BLaER1 treated with 17β-estradiol and CSF1 and Interleukin-3, amounts not matched to agents 10 nM and 100 nM (cell line): ENCODE measurements around the gene SYT9.

Source experiments
- H3K27ac ChIP-seq, 11 experiments: shearing (Covaris generic); formaldehyde crosslinking; 2 replicates each; pipeline ENCODE4 v1.8.1; 2022
- H3K27me3 ChIP-seq, 11 experiments: shearing (Covaris generic); formaldehyde crosslinking; 2 replicates each; pipeline ENCODE4 v1.8.1; 2022
- H3K36me3 ChIP-seq, 11 experiments: shearing (Covaris generic); formaldehyde crosslinking; 2 replicates each; pipeline ENCODE4 v1.8.1; 2022
- H3K4me1 ChIP-seq, 10 experiments: shearing (Covaris generic); formaldehyde crosslinking; 2 replicates each; pipeline ENCODE4 v1.8.1; 2022
- H3K4me2 ChIP-seq, 11 experiments: shearing (Covaris generic); formaldehyde crosslinking; 2 replicates each; pipeline ENCODE4 v1.8.1; 2022
- H3K4me3 ChIP-seq, 10 experiments: shearing (Covaris generic); formaldehyde crosslinking; 2 replicates each; pipeline ENCODE4 v1.8.1; 2022
- H3K9ac ChIP-seq, 11 experiments: shearing (Covaris generic); formaldehyde crosslinking; 2 replicates each; pipeline ENCODE4 v1.8.1; 2022
- H3K9me3 ChIP-seq, 11 experiments: shearing (Covaris generic); formaldehyde crosslinking; replicated peaks in 1 of 11; 2 replicates each; pipeline ENCODE4 v1.8.1; 2022
- H4K20me1 ChIP-seq, 11 experiments: shearing (Covaris generic); formaldehyde crosslinking; 2 replicates each; pipeline ENCODE4 v1.8.1; 2022
- Cebpa-rat ChIP-seq, 11 experiments: shearing (Covaris generic); IDR thresholded peaks; 2 replicates each; pipeline ENCODE4 v1.8.1; 2022

Gene SYT9

DNA sequence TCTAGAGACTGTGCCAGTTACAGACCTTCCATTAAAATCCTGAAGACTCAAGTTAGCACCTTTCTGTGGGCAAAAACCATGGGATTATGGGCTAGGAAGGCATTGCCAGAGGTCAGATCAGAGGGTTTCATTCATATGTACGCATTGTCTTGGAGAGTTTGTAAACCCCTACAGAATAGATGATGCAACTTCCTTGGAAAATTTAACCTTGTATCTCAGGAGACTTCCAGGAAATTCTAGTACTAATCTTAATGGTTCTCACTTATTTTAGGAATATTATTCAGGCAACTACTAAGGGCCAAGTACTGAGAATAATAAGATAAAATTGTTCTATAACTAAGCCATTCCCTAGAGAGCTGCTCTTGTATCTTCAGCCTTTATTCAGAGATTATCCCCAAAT lies 240.5 kb downstream of the SYT9 start:
- Histone ChIP-seq H4K20me1 (no peaks in the 10 kb centered on the region), H3K27ac (no peak overlapping the region), H3K4me3 (no peak overlapping the region), H3K4me2 (no peak overlapping the region; a peak in 1 of 22 replicates), H3K4me1 (peaks cover 10 to 41% (median 13%) of the 10 kb centered on the region in 10 experiments; a peak in 16 of 20 replicates), H3K27me3 (no peaks in the 10 kb centered on the region), H3K9me3 (no peaks in the 10 kb centered on the region), H3K36me3 (no peaks in the 10 kb centered on the region), H3K9ac (no peak overlapping the region)
- no peak for TF ChIP-seq Cebpa-rat (IDR thresholded peaks at IDR 0.05)

DNA sequence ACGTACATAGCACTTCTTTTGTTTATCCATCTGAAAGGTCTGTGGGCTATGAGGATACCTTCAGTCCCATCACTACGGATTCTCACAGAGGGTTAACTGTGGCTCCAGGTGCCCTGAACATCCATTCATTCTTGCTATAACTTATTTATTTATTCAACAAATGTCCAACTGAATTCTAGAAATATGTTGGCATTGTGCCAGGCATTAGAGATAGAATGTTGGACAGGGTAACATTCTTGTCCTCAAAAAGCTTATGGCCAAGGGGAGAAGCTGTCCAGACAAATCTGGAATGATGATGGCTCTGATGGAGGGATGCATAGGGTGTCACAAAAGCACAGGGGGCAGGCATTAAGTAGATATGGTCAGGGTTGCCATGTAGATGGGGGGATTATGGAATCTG lies 242.0 kb downstream of the SYT9 start:
- H3K27me3 ChIP-seq = no peaks in the 10 kb centered on the region
- no peak overlapping the region for H3K4me3 ChIP-seq
- H3K4me2 ChIP-seq = no peak overlapping the region
- no peak overlapping the region for H3K27ac ChIP-seq
- no peaks in the 10 kb centered on the region for H4K20me1 ChIP-seq
- H3K4me1 ChIP-seq = peaks cover 10 to 55% (median 13%) of the 10 kb centered on the region in 10 experiments; a peak in 16 of 20 replicates
- no peak overlapping the region for H3K9ac ChIP-seq
- no peak for TF ChIP-seq Cebpa-rat (IDR thresholded peaks at IDR 0.05)
- H3K36me3 ChIP-seq = no peaks in the 10 kb centered on the region
- no peaks in the 10 kb centered on the region for H3K9me3 ChIP-seq

DNA sequence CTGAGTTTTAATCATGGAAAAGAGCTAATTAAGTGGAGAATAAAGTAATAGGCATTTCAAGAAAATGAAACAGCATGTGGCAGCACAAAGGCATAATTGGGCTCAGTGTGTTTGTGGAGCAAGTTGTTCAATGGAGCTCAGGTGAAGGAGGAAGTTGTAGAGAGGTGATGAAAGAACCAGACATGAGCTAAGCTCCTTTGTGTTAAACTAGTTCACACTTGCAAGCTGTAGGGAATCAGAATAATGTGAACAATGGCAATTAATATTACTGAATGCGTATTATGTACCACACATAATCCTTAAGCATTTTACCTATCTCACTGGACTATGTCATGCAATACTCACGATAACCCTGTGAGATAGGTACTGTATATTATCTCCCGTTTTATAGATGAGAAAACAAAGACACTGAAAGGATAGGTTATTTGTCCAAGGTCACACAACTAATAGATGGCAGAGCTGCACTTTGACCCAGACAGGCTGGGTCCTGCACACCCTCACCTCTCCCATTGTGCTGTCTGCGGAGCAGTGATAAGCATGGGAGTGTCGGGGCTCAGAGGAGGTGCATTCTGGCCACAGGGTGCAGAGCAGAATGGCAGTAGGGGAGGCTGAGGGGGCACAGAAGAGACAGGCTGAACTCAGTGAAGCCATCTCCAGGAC lies 242.5 kb downstream of the SYT9 start:
- Histone ChIP-seq H3K4me3 (no peak overlapping the region), H4K20me1 (no peaks in the 10 kb centered on the region), H3K9ac (no peak overlapping the region), H3K4me2 (no peak overlapping the region), H3K27me3 (no peaks in the 10 kb centered on the region), H3K9me3 (no peaks in the 10 kb centered on the region), H3K27ac (no peak overlapping the region), H3K36me3 (no peaks in the 10 kb centered on the region), H3K4me1 (peaks cover 10 to 59% (median 13%) of the 10 kb centered on the region in 10 experiments; a peak in 16 of 20 replicates)
- TF ChIP-seq Cebpa-rat (IDR thresholded peaks at IDR 0.05) = no peak

DNA sequence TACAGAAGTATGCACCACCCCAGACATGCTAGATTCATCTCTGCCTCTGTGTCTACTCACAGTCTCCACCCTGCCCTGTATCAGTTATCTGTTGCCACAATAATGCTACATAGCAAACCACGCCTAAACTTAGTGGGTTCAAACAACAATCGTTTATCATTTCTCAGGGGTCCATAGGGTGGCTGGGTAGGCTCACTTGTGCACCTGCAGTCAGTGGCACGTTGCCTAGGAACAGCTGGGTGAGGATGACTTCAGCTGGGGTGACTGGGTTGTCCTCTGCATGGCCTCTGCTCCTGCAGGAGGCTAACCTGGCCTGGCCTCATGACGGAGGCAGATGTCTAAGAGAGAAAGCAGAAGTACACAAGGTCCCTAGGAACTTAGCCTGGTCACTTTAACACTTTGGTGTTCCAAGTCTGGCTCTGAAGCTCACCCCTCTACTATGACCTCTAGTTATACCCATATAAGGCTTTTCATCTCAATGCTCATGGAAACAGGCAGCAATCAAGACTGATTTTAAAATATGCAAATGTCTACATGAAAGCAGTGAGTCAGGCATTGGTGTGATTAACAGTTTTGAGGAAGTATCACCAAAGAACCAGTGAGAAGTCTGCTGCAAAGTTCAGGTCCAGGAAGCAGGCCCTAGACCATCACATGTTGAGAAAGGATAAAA lies 244.3 kb downstream of the SYT9 start:
- peak overlapping the region; percentile 1 to 56 (median 18); a peak in 12 of 22 replicates for H3K4me2 ChIP-seq
- no peaks in the 10 kb centered on the region for H3K27me3 ChIP-seq
- H4K20me1 ChIP-seq = no peaks in the 10 kb centered on the region
- H3K36me3 ChIP-seq = no peaks in the 10 kb centered on the region
- TF ChIP-seq Cebpa-rat (IDR thresholded peaks at IDR 0.05) = no peak
- H3K4me3 ChIP-seq = no peak overlapping the region
- peak overlapping the region in 4 of 11 experiments; percentile 5 to 39 (median 23); a peak in 3 of 22 replicates for H3K27ac ChIP-seq
- H3K9me3 ChIP-seq = no peaks in the 10 kb centered on the region
- H3K9ac ChIP-seq = no peak overlapping the region
- peaks cover 10 to 48% (median 13%) of the 10 kb centered on the region in 10 experiments; a peak in 16 of 20 replicates for H3K4me1 ChIP-seq

DNA sequence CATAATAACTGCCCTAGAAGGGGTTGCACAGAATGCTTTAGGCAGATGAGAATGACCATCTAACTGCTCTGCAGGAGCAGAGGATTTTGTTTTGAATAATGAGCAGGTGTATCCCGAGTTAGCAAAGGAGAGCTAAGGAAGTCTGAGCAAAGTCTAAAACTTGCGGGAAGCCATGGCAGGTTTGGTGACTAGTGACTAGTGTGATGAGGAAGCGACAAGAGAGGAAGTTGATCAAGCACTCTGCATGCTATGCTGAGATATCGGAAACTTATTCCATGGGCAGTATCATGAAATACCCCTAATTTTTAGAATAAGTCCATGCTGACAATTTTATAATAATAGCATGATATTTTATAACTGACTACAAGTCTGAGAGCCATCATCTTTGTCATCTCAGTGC lies 246.5 kb downstream of the SYT9 start:
- Histone ChIP-seq H4K20me1 (no peaks in the 10 kb centered on the region), H3K4me2 (peak overlapping the region in 3 of 11 experiments; percentile 0 to 52 (median 35); a peak in 4 of 22 replicates), H3K9me3 (no peaks in the 10 kb centered on the region), H3K27me3 (no peaks in the 10 kb centered on the region), H3K4me3 (no peak overlapping the region), H3K4me1 (peaks cover 10 to 42% (median 13%) of the 10 kb centered on the region in 10 experiments; a peak in 16 of 20 replicates), H3K27ac (no peak overlapping the region), H3K36me3 (no peaks in the 10 kb centered on the region), H3K9ac (no peak overlapping the region)
- no peak for TF ChIP-seq Cebpa-rat (IDR thresholded peaks at IDR 0.05)

DNA sequence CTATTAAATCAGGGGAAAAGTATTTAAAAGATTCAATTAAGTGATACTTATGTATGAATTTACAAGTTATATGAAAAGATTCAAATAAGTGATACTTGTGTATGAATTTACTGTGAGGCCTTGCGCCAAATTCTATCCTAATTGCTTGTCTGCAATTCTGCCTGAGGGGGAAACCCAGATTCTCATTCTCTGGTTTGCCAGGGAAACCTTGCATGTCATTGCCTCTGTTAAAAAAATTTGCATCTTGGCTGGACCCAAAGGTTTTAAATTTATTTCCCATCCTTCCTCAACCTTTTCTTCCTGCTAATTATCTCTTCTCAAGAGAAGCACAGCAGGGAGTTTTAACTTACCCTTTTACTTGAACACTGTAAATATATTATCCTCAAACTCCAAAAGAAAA lies 247.4 kb downstream of the SYT9 start:
- H3K4me3 ChIP-seq = no peak overlapping the region

DNA sequence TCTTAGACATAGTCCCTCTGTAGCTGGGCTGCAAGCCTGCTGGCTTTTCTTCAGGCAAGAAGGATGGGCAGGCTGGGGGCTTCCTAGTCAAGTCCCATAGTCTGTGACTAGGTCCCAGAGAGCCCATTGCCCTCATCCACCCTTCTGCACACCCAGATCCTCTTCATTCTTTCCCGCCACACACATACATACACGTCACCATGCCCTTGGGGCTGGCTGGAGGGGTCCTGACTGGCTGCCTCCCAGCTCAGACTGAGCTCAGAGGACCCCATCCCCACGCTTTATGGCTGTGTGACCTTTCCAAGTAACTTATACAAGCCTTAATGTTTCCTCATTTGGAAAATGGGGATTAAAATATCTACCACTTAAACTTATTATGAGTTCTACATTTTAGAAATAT lies 248.5 kb downstream of the SYT9 start:
- no peak overlapping the region for H3K9ac ChIP-seq
- H3K4me2 ChIP-seq = no peak overlapping the region
- H3K4me3 ChIP-seq = no peak overlapping the region
- no peak overlapping the region for H3K27ac ChIP-seq
- peaks cover 10 to 49% (median 13%) of the 10 kb centered on the region in 10 experiments; a peak in 16 of 20 replicates for H3K4me1 ChIP-seq
- no peaks in the 10 kb centered on the region for H3K27me3 ChIP-seq
- TF ChIP-seq Cebpa-rat (IDR thresholded peaks at IDR 0.05) = no peak
- no peaks in the 10 kb centered on the region for H3K36me3 ChIP-seq
- H3K9me3 ChIP-seq = no peaks in the 10 kb centered on the region
- no peaks in the 10 kb centered on the region for H4K20me1 ChIP-seq

More for the DNA sequence above, 247.4 kb downstream of the SYT9 start:
- TF ChIP-seq Cebpa-rat (IDR thresholded peaks at IDR 0.05) = no peak
- Histone ChIP-seq H3K36me3 (no peaks in the 10 kb centered on the region), H4K20me1 (no peaks in the 10 kb centered on the region), H3K4me2 (peak overlapping the region in 2 of 11 experiments; percentile 35 to 52; a peak in 3 of 22 replicates), H3K9ac (no peak overlapping the region), H3K27me3 (no peaks in the 10 kb centered on the region), H3K4me1 (peaks cover 10 to 43% (median 13%) of the 10 kb centered on the region in 10 experiments; a peak in 16 of 20 replicates), H3K27ac (no peak overlapping the region), H3K9me3 (no peaks in the 10 kb centered on the region)

DNA sequence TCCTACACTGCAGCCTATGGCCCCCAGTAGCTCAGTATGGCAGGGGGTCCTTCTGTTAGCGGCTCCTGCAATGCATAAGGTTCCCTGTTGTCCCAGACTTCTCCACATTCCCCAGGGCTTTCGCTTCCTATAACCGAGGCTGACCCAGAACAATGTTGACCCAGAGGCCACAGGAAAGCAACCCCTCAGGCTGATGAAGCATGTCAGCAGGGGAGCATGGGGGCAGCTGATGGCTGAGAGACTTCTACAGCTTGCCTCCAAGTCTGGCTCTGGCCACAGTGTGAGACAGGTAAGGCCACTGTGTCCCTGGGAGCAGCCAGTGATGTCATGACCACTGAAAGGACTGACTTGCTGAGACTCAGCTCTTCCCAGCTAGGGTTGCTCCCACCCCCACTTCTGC lies 249.5 kb downstream of the SYT9 start:
- H3K9ac ChIP-seq = no peak overlapping the region
- peaks cover 4 to 40% (median 7%) of the 10 kb centered on the region in 10 experiments; a peak in 16 of 20 replicates for H3K4me1 ChIP-seq
- H3K27me3 ChIP-seq = no peaks in the 10 kb centered on the region
- H3K9me3 ChIP-seq = no peaks in the 10 kb centered on the region
- no peak overlapping the region for H3K4me3 ChIP-seq
- no peak for TF ChIP-seq Cebpa-rat (IDR thresholded peaks at IDR 0.05)
- H3K4me2 ChIP-seq = no peak overlapping the region
- H3K36me3 ChIP-seq = no peaks in the 10 kb centered on the region
- H4K20me1 ChIP-seq = no peaks in the 10 kb centered on the region
- H3K27ac ChIP-seq = no peak overlapping the region

DNA sequence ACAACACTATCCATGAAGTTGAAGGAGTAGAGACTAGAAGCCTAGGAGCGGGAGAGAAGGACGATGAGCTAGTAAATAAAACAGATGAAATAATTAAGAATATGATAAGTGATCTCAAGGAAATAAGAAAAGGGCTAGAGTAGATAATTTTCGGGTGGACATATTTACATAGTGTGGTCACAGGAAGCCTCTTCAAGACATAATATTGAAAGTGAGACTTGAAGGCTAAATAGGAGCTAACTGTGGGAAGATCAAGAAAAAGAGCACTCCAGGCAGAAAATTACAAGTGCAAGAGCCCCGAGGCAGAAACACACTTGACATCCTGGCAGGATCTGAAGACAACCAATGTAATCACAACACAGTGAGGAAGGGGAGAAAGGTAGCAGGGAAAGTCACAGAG lies 250.2 kb downstream of the SYT9 start:
- no peaks in the 10 kb centered on the region for H4K20me1 ChIP-seq
- no peaks in the 10 kb centered on the region for H3K9me3 ChIP-seq
- H3K4me1 ChIP-seq = peaks cover 0 to 34% (median 1%) of the 10 kb centered on the region in 10 experiments; a peak in 14 of 20 replicates
- H3K9ac ChIP-seq = no peak overlapping the region
- no peak overlapping the region for H3K4me2 ChIP-seq
- no peaks in the 10 kb centered on the region for H3K27me3 ChIP-seq
- no peak for TF ChIP-seq Cebpa-rat (IDR thresholded peaks at IDR 0.05)
- H3K27ac ChIP-seq = no peak overlapping the region
- no peaks in the 10 kb centered on the region for H3K36me3 ChIP-seq
- H3K4me3 ChIP-seq = no peak overlapping the region
